WERI-Rb-1 (cell line): ENCODE results near the gene ADCYAP1R1.

ENCODE experiments used
- DNase-seq: peaks from one replicate; pipeline ENCODE4 v3.0.0-alpha.2; 2020
- H3K27ac ChIP-seq: fragments of 250-450 bp; sonication (Bioruptor Pico); 2 replicates; pipeline ENCODE4 v1.5.1; 2020; ENCODE audit warnings: mild to moderate bottlenecking, moderate library complexity
- H3K27me3 ChIP-seq: fragments of 250-450 bp; sonication (Bioruptor Pico); 2 replicates; pipeline ENCODE4 v1.5.1; 2021; ENCODE audit warnings: mild to moderate bottlenecking, low read depth, moderate library complexity; ENCODE audit not compliant: insufficient read depth, severe bottlenecking
- H3K36me3 ChIP-seq: fragments of 250-450 bp; sonication (Bioruptor Pico); 2 replicates; pipeline ENCODE4 v1.5.1; 2020; ENCODE audit warnings: mild to moderate bottlenecking, moderate library complexity
- H3K4me3 ChIP-seq: 2 replicates; pipeline ENCODE4 v1.5.1; 2011; ENCODE audit warnings: low read depth, mild to moderate bottlenecking, control low read depth, low read length
- H3K9me3 ChIP-seq: fragments of 250-450 bp; sonication (Bioruptor Pico); 2 replicates; pipeline ENCODE4 v1.5.1; 2021; ENCODE audit warnings: mild to moderate bottlenecking, moderate library complexity; ENCODE audit not compliant: severe bottlenecking
- CTCF ChIP-seq: IDR thresholded peaks from 2 replicates; pipeline ENCODE4 v1.5.1; 2011; ENCODE audit warnings: low read depth, mild to moderate bottlenecking, control low read depth, inconsistent platforms, low read length

The ADCYAP1R1 gene

GRCh38 chr7:31065840-31066239 lies 13.7 kb downstream of the ADCYAP1R1 start:
- H3K27me3 ChIP-seq: no peaks in the 10 kb centered on the region
- no peak for DNase-seq
- H3K9me3 ChIP-seq: no peaks in the 10 kb centered on the region
- H3K27ac ChIP-seq: no peak overlapping the region
- H3K4me3 ChIP-seq: no peak overlapping the region
- no peaks in the 10 kb centered on the region for H3K36me3 ChIP-seq
- TF ChIP-seq CTCF: no peak

GRCh38 chr7:31066516-31067130 lies 14.5 kb downstream of the ADCYAP1R1 start:
- Histone ChIP-seq H3K4me3 (no peak overlapping the region), H3K27ac (no peak overlapping the region), H3K9me3 (no peaks in the 10 kb centered on the region), H3K27me3 (no peaks in the 10 kb centered on the region), H3K36me3 (no peaks in the 10 kb centered on the region)
- DNase-seq: no peak
- no peak for TF ChIP-seq CTCF

- H3K4me3 ChIP-seq: no peak overlapping the region
- H3K36me3 ChIP-seq: no peaks in the 10 kb centered on the region
- no peak for TF ChIP-seq CTCF
- H3K27me3 ChIP-seq: no peaks in the 10 kb centered on the region
- H3K27ac ChIP-seq: no peak overlapping the region
- DNase-seq: no peak
- H3K9me3 ChIP-seq: no peaks in the 10 kb centered on the region
Measured at GRCh38 chr7:31067491-31067890, 15.4 kb downstream of the ADCYAP1R1 start.

GRCh38 chr7:31068006-31068675 lies 16.0 kb downstream of the ADCYAP1R1 start:
- DNase-seq: no peak
- no peaks in the 10 kb centered on the region for H3K27me3 ChIP-seq
- H3K27ac ChIP-seq: no peak overlapping the region
- no peak overlapping the region for H3K4me3 ChIP-seq
- H3K36me3 ChIP-seq: no peaks in the 10 kb centered on the region
- no peaks in the 10 kb centered on the region for H3K9me3 ChIP-seq
- no peak for TF ChIP-seq CTCF

- no peak for TF ChIP-seq CTCF
- H3K4me3 ChIP-seq: no peak overlapping the region
- no peak for DNase-seq
- H3K36me3 ChIP-seq: no peaks in the 10 kb centered on the region
- no peaks in the 10 kb centered on the region for H3K27me3 ChIP-seq
- no peaks in the 10 kb centered on the region for H3K9me3 ChIP-seq
- no peak overlapping the region for H3K27ac ChIP-seq
Measured at GRCh38 chr7:31069860-31070555, 17.9 kb downstream of the ADCYAP1R1 start.
